GM12872 (cell line): ENCODE measurements around the gene NOL6.
A peak's percentile ranks its signal among the peaks of the same experiment; 100 is the strongest.

Experiments used
- TF ChIP-seq, protein P1 (sequence below): IDR thresholded peaks from 3 replicates; pipeline ENCODE4 v1.5.1; 2011; ENCODE audit warnings: low read depth, mild to moderate bottlenecking, low read length, moderate library complexity; ENCODE audit not compliant: insufficient read depth

NOL6 gene

DNA sequence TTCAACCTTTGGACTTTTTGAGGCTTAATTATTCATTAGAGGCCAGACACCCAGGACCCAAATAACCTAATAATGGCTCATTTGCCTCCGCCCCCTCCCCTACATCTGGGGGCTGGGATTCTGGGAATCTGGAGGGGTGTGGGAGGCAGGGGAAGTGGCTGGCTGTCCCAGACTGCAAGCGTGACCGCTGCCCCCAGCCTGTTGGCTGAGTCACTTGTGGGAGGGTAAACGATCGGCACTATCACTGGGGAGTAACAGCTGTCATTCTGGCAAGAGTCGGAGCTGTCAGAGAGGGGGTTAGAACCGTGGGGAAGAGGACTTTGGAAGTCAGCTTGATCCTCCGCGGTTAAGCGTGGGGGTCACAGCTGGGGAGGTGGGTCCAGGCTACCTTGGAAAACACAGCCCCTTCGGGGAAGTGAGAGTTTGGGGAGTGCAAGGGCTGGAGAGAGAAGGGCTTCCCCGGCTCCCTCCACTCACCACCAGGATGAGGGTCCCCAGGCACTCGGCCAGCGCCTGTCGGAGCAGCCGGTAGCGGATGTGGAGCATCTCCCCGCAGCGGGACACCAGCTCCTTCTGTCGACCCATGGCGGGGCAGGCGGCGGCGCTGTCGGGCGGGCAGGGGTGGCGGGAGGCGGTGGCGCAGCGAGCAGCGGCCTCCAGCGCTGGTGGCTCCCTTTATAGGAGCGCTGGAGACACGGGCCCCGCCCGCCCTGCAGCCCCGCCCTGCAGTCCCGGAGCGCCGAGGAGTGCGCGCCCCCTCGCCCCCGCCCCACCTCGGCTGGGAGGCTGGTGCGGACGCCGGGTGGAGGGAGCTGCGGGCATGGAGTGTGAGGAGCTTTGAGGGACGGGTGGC lies 26.6 kb downstream of the NOL6 start, which contains the start of gene AQP3:
TSS of gene AQP3 (minus strand) at position 648 of the 853 bp plus-strand sequence. CDS start at position 585, 63 bp downstream.
- TF ChIP-seq, protein P1, sequence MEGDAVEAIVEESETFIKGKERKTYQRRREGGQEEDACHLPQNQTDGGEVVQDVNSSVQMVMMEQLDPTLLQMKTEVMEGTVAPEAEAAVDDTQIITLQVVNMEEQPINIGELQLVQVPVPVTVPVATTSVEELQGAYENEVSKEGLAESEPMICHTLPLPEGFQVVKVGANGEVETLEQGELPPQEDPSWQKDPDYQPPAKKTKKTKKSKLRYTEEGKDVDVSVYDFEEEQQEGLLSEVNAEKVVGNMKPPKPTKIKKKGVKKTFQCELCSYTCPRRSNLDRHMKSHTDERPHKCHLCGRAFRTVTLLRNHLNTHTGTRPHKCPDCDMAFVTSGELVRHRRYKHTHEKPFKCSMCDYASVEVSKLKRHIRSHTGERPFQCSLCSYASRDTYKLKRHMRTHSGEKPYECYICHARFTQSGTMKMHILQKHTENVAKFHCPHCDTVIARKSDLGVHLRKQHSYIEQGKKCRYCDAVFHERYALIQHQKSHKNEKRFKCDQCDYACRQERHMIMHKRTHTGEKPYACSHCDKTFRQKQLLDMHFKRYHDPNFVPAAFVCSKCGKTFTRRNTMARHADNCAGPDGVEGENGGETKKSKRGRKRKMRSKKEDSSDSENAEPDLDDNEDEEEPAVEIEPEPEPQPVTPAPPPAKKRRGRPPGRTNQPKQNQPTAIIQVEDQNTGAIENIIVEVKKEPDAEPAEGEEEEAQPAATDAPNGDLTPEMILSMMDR = peak; percentile 27; the same call in 1 of the 3 replicates

DNA sequence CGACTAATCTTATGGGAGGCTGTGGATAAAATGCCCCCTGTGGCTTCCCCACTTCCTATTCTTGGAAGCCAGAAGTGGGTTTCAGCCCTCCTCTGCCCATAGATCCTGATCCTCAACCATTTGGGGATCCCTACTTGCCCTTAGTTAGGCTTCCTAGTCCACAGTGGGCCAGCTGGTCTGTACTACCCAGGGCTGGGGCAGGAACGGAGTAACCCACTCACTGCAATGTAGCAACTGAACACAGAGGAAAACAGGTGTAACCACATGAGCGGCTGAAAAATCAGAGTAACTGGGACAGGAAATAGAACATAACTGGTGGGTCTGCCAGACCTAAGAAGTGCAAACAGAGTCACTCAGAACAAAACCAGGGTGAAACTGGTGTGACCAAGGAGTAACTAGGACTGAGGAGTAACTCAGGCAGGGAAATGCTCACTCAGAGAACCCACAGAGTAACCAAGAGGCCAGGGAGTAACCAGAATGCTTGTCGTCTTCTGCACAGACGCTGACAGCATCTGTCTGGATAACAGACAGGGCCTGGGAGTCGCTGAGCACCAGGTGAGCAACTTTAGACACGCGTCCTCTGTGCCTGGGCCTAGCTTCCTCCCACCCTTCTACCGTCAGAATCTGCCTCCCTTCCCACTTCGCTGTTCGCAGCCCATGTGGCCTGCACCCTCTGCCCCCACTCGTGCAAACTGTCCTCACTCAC lies 27.3 kb downstream of the NOL6 start:
- TF ChIP-seq, protein P1 = no peak

DNA sequence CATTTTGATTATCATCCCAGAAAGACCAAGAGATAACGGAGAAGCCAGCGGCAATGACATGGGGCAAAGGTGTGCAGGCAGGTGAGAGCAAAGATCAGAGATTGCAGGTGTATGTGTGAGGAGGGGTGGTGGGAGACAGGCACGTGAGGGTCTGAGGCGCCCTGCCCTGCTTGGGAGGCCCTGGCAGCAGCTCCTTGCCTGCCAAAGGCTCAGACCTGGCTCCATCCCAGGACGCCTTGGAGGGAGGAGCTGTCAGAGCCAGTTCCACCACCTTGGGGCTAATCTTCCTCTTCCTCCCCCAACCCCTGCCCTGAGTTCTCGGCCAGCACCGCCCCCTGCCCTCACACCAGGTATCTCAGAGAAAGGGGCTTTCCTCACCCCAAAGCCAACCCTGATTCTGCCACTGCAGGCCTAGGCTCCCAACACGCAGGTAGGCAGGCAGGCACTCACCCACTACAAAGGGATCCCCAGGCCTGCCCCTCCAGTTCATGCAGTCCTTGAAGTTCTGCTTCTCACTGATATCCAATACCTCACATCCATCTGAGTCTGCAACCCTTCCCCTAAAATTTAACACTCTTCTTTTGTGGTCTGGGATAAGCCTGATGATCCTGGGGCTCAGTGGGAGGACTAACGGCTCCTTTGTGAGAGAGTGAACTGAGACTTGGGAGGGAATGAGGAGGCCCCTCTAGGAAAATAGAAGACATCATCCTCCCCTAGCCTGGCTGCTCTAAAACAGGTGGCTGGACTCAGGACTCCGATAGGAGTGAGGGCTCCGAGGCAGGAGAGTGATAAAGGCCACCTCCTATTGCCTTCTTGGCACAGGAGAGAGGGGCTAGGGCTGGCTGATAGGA lies 28.1 kb downstream of the NOL6 start:
- TF ChIP-seq, protein P1 = no peak

DNA sequence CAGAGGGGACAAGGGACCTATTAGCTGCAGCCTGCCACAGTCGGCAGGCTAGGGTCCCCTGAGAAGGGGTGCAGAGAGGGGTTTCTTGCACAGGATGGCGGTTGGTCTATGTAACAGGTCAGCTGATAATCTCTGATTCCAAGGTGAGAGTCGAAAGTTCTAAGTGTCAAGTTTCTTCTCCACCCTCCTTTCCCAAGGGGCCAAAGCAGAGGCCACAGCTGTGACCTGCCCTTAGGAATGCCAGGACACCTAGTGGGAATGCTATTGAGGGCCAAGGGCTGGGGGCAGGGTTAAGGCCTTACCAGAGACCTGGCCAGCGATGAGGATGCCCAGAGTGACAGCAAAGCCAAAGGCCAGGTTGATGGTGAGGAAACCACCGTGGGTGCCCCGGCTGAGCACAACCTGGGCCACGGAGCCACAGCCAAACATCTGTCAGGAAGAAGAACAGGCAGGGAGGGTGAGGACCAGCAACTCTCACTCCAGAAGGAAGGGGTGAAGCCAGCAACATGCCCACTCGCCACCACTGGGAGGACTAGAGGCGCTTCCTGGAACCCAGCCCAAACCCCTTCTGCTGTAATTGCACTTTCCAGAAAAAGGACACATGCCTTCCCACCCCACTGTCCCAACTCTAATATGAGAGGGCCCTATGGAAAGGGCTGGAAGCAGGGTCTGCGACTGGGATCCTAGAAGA lies 30.1 kb downstream of the NOL6 start:
- TF ChIP-seq, protein P1 = no peak

DNA sequence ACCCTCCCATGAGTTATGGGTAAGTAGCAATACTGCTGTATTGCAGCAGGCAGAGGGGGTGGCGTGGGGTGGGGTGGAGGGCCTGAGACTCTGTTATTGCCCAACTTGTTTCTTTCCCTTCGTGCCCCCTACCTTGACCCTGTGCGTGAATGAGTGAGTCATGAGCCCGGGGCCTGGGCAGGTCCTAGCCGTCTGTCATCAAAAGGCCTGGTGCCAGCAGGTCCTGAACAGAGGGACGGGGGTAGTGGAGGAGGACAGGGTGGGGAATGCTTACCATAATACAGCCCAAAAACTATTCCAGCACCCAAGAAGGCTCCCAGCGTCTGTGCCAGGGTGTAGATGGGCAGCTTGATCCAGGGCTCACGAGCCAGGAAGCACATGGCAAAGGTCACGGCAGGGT lies 30.7 kb downstream of the NOL6 start:
- TF ChIP-seq, protein P1 = no peak

DNA sequence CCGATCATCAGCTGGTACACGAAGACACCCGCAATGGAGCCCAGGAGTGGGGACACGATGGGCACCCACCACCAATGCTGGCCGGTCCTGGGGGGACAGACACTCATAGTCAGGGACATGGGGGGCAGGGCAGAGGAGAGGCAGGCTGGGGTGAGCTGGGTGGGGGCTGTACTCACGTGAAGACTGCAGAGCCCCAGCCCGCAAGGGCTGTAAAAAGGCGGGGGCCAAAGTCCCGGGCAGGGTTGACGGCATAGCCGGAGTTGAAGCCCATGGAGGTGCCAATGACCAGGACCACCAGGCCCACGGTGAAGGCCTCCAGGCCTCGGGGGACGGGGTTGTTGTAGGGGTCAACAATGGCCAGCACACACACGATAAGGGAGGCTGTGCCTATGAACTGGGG lies 31.6 kb downstream of the NOL6 start:
- TF ChIP-seq, protein P1 = no peak

DNA sequence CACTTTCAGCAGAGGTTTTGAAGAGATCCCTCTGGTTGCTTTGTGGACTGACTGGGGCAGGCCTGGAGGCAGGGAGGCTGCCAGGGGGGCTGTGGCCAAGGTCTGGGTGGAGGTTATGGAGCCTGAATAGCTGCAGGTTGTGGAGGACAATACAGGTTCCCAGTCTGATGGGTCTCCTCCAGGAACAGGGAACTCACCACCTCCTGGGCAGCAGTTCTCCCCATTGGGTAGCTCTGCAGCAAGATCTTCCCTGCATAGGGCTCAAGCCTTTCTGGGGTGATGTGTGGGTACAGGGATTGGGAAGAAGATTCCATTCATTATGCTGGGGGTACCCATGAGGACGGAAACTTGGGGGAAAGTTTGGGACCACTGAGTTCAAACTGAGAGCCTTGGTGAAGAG lies 33.1 kb downstream of the NOL6 start:
- TF ChIP-seq, protein P1 = no peak
